NOMO-1 (cell line): ENCODE data around the gene JAKMIP3.

Experiments
- DNase-seq, 2 experiments: peaks; one replicate each; lab custom pipeline; 2025; ENCODE audit not compliant: unreplicated experiment in 2 of 2; lab: John Stamatoyannopoulos, UW

Gene JAKMIP3

DNA sequence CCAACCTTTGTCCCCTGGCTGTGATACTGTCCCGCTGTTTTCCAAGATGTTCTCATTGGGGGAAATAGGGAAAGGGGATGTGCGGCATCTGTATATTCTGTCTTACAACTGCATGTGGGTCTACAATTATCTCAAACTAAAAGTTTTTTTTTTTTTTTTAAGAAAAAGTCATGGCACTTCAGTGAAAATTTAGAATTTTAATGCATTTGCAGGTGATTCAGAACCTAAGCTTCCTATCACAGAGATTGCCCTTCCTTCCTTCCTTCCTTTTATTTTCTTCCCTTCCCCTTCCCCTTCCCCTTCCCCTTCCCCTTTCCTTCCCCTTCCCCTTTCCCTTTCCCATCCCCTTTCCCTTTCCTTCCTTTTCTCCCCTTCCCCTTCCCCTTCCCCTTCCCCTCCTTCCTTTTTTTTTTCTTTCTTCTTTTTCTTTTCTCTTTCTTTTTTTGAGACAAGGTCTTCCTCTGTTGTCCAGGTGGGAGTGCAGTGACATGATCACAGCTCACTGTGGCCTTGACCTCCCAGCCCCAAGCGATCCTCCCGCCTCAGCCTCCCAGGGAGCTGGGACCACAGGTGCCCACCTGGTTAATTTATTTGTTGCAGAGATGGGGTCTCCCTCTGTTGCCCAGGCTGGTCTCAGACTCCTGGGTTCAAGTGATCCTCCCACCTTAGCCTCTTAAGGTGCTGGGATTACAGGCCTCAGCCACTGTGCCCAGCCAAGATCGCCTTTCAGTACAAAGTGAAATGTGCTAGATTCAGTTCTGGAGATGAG is 32.0 kb downstream of the JAKMIP3 start:
- no peak for DNase-seq

DNA sequence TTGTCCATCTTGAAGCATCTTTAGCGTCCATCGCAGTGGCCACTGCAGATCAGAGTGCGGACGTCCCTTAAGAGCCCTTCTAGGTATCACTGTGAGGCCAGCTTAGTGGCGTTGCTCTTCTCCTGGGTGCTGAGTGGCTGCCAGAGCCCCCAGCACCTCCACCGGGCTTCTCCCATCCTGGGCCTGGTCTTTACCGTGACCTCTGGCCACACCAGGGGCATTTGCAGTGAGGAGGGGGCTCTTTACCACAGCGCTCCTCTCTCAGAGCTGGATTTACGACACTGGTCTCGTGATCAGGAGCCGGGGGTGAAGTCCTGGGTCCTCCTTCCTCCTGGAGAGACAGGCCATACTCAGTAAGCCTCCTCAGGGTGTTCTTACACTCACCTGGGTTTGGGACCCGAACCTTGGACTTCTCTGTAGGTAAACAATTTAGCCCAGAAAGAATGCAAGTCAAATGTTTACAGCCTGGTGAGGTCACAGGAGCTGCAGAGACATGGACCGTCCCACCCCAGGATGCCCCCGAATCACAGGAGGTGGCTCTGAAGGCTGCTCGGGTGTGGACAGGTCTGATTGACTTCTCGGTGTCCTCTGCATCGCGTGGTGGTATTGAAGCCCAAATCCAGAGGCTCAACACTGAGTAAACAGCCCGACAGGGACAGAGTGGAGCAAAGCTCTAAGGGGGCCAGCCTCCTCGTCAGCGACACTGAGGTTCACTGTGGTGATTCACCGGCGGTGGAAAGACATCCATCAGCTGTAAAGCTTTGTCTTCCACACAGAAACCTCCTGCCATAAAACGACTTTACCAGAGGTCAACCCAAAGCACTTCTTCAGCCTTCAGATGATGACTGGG is 33.0 kb downstream of the JAKMIP3 start:
- no peak for DNase-seq

DNA sequence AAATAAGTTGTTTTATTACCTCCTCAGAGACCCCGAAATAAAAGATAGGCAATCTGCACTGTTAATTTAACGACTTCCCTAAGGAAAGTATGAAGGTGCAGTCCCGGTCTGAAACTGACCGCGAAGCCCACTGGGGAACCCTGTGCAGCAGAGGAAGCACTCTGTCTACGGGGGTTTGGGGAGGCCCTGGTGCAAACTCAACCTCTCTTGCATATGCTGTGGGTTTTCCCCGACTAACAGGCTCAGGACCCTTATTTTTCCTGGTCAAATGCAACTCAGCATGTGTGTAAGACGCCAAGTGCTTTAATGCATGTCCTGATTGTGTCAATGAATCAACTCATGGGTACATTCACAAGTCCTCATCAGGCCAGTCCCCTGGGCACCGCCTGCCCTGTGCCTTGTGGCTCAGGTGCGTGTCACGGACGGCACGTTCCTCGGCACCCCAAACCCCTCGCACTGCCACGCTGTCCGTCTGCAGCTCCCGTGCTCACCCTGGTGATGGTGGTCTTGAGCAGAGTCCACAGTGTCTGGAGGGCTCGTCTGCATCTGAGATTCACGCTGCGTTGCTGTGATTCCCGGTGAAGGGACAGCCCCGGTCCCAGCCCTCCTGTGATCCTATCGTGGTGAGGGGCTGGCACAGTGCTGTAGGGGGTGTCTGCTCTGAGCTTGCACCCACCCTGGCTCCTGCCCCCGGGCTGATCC is 33.8 kb downstream of the JAKMIP3 start:
- no peak for DNase-seq

DNA sequence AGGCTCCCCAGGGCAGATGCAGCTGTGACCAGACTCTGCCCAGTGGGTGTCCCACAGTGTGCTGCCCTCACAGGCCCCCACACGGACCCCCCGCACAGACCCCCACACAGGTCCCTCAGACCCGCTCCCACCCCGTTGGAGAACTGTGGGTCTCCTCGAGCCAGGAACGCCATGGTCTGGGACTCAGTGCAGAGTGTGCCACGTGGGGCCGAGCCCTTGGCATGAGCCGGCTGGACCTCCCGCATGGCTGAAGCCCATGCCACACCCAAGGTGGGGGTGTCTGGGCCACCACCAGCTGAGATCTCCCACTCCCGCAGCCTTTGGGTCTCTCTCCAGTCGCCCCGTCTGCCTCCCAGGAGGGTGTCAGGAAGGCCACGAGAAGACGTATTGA is 34.3 kb downstream of the JAKMIP3 start:
- DNase-seq = no peak

GRCh38 chr10:132100556-132101349 is 35.0 kb downstream of the JAKMIP3 start:
- no peak for DNase-seq

DNA sequence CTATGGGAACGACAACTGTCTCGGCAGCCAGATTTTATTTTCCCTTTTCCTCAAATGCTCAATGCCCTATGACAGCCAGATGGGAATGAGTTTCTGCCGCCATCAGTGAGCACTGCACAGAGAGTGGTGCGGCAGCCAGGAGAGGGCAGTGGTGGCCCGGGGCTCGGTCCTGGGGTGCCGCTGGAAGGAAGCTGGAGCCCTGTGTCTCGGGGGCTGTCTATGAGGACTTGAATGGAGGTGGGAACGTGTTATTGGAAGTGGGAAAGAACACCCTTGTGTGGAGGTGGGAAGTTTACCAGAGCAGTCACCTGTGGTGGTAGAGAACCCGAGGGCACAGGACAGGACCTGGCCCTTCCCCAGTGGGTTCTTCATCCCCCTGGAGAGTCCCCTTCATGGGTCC is 35.8 kb downstream of the JAKMIP3 start:
- no peak for DNase-seq

GRCh38 chr10:132102071-132102716 is 36.4 kb downstream of the JAKMIP3 start:
- no peak for DNase-seq

GRCh38 chr10:132102717-132103110 is 37.0 kb downstream of the JAKMIP3 start:
- no peak for DNase-seq

DNA sequence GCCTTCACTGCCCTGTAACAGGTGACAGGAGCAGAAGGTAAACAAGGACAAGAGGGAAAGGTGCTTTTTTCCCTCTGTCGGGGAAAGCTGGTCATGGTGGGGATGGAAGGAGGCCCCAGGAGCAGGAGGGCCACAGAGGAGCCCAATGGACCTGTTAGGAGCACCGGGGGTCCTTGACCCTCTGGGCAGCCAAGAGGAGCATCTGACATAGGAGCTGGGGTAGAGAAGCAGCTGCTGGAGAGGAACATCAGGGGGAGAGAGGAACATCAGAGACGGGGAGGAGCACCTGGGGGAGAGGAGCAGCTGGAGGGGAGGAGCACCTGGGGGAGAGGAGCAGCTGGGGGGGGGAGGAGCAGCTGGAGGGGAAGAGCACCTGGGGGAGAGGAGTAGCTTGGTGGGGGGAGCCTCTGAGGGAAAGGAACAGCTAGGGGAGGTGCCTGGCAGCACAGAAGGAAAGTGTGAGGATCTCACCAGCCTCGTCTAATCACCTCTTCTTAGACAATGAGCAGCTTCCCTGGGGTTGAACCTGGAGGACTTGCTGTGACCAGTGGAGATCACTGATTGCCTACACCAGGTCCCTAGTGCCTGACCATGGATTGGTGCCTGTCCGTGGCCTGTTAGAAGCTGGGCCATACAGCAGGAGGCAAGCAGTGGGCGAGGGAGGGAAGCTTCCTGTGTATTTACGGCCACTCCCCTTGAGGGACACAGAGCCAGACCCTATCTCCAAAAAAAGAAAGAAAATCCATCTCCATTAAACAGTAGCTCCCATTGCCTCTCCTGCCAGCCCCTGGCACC is 37.6 kb downstream of the JAKMIP3 start:
- DNase-seq = no peak

GRCh38 chr10:132104062-132104461 is 38.3 kb downstream of the JAKMIP3 start:
- no peak for DNase-seq

- no peak for DNase-seq
Measured at GRCh38 chr10:132104471-132105301, 38.9 kb downstream of the JAKMIP3 start.

GRCh38 chr10:132105302-132105995 is 39.7 kb downstream of the JAKMIP3 start:
- no peak for DNase-seq

DNA sequence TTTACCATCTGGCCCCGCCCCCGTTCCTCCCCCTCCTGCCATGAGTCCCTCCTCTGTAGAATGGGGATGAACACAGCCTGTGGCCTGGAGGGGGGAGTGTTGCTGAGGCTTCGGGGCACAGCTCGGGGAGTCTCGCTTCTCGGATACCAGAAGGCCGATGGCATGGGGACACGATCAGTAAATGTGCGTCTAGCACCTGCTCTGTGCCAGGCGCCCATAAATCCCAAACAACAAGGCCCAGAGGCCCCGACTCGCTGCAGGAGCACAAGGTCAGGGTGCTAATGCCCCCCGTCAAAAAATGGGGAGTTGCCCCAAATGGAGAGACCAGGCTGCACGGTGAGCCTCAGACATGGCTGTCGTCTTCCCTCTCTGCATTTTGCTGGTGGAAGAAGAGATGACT is 40.7 kb downstream of the JAKMIP3 start:
- DNase-seq = no peak

- no peak for DNase-seq
Measured at GRCh38 chr10:132107186-132107948, 41.6 kb downstream of the JAKMIP3 start.

- DNase-seq = no peak
Measured at GRCh38 chr10:132107949-132108877, 42.5 kb downstream of the JAKMIP3 start.
